ENCODE results near the gene LSM5.

DNA sequence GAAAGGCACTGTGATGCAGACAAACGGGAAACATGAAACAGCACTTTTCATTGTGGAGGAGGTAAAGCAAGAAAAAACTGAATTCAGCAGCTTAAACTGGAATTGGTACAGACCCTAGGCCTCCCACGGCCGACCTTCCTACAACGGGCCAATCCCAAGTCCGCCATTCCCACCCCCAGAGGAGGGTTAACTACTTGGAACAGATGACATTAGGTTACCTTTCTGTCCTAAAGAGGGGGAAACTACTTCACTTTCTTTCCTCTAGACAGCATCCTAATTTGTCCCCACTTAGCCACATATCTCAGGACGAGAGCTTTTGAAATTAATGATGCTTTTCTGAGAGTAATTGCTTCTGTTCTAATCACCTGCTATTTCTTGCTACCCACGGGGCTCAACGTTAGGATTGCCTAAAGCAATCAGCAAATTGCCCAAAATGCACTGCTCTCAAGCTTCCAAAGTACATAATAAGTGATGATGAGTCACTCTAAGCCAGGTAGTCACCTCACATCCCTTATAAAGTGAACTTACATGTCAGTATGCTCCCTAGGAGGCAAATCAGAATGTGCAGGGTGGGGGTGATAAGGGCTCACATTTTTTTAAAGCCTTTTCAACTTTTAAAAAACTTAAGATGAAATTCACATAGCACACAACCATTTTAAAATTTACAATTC is 36.7 kb downstream of the LSM5 start:
- TF ChIP-seq POU6F1 (CRISPR knock-in tag; IDR thresholded peaks at IDR 0.05; ENCODE audit: borderline replicate concordance, low read depth) (no peak), ZC3H10 (CRISPR knock-in tag; IDR thresholded peaks at IDR 0.05) (no peak), PPARA (CRISPR knock-in tag; IDR thresholded peaks at IDR 0.05; ENCODE audit: borderline replicate concordance) (no peak), ZNF8 (CRISPR knock-in tag; IDR thresholded peaks at IDR 0.05) (no peak), ESRRG (CRISPR knock-in tag; IDR thresholded peaks at IDR 0.05) (no peak), TSHZ2 (CRISPR knock-in tag; IDR thresholded peaks at IDR 0.05) (no peak), RARB (CRISPR knock-in tag; IDR thresholded peaks at IDR 0.05) (no peak), TOX (CRISPR knock-in tag; IDR thresholded peaks at IDR 0.05; ENCODE audit: borderline replicate concordance) (no peak), PATZ1 (CRISPR knock-in tag; IDR thresholded peaks at IDR 0.05; ENCODE audit: borderline replicate concordance) (no peak)
- TF ChIP-seq, protein P1, sequence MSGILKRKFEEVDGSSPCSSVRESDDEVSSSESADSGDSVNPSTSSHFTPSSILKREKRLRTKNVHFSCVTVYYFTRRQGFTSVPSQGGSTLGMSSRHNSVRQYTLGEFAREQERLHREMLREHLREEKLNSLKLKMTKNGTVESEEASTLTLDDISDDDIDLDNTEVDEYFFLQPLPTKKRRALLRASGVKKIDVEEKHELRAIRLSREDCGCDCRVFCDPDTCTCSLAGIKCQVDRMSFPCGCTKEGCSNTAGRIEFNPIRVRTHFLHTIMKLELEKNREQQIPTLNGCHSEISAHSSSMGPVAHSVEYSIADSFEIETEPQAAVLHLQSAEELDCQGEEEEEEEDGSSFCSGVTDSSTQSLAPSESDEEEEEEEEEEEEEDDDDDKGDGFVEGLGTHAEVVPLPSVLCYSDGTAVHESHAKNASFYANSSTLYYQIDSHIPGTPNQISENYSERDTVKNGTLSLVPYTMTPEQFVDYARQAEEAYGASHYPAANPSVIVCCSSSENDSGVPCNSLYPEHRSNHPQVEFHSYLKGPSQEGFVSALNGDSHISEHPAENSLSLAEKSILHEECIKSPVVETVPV (CRISPR knock-in tag; IDR thresholded peaks at IDR 0.05), result no peak
